HG03575 (cell line): Measurements from ENCODE around the gene HIC1.

ENCODE experiments used
- ATAC-seq: cut with Tn5 transposase; IDR thresholded peaks from one replicate; pipeline ENCODE4 v1.9.1; 2021; ENCODE audit not compliant: unreplicated experiment, insufficient number of reproducible peaks, low FRiP score; ENCODE audit errors: extremely low read depth

HIC1 gene

DNA sequence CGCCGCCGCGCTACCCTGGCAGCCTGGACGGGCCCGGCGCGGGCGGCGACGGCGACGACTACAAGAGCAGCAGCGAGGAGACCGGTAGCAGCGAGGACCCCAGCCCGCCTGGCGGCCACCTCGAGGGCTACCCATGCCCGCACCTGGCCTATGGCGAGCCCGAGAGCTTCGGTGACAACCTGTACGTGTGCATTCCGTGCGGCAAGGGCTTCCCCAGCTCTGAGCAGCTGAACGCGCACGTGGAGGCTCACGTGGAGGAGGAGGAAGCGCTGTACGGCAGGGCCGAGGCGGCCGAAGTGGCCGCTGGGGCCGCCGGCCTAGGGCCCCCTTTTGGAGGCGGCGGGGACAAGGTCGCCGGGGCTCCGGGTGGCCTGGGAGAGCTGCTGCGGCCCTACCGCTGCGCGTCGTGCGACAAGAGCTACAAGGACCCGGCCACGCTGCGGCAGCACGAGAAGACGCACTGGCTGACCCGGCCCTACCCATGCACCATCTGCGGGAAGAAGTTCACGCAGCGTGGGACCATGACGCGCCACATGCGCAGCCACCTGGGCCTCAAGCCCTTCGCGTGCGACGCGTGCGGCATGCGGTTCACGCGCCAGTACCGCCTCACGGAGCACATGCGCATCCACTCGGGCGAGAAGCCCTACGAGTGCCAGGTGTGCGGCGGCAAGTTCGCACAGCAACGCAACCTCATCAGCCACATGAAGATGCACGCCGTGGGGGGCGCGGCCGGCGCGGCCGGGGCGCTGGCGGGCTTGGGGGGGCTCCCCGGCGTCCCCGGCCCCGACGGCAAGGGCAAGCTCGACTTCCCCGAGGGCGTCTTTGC, 3.1 kb downstream of the HIC1 start:
- ATAC-seq, result no peak

DNA sequence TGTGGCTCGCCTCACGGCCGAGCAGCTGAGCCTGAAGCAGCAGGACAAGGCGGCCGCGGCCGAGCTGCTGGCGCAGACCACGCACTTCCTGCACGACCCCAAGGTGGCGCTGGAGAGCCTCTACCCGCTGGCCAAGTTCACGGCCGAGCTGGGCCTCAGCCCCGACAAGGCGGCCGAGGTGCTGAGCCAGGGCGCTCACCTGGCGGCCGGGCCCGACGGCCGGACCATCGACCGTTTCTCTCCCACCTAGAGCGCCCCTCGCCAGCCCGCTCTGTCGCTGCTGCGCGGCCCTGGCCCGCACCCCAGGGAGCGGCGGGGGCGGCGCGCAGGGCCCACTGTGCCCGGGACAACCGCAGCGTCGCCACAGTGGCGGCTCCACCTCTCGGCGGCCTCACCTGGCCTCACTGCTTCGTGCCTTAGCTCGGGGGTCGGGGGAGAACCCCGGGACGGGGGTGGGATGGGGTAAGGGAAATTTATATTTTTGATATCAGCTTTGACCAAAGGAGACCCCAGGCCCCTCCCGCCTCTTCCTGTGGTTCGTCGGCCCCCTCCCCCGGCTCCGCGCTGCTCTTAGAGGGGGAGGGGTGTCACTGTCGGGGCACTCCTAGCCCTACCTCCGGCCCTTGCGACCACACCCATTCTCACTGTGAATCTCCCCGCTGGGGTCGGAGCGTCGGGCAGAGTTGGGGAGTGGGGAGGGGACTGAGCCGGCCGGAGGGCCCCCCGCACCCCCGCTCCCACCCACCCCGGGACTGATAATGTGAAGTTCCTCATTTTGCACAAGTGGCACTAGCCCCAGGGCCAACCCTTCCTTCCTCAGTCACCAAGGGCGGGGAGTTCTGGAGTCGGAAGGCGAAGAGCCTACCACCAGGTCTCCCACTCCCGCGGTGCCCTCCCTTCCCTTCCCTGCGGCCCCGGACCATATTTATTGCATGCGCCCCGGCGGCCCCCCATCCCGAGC, 4.0 kb downstream of the HIC1 start:
- no peak for ATAC-seq

DNA sequence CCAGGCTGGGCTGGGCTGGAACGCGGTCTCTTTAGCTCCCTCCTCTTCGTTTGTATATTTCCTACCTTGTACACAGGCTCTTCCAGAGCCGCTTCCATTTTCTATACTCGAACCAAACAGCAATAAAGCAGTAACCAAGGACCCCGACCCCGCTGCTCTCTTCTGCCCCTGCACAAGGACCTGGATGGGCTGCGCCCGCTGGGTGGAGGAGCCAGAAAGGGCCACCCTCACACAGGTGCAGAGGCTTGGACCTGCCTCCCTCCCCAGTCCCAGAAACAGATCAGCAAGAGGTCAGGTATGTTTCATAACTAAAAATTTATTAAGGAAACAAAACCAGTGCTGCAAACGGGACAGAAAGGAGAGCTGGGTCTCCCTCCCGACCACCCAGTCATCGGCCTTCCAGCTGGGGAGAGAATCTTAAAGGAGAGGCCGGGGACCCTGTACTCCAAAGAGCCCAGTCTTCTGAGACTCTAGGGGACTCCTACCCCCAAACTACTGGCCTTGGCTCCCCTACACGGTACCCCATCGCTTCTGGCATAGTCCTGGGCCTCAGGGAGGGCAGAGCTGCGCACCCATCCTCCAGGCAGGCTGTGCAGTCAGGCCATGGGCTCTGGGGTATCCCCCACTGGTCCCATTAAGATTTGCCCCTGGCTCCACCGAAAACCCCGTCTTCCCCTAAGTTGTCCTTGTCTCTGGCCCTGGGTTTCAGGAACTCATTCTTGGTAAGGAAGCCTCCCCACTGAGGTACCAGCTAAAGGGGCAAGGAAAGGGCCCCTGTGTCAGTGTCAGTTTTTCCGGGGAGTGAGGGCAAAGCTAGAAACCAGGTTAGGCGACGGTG, 4.9 kb downstream of the HIC1 start:
- ATAC-seq, result no peak

DNA sequence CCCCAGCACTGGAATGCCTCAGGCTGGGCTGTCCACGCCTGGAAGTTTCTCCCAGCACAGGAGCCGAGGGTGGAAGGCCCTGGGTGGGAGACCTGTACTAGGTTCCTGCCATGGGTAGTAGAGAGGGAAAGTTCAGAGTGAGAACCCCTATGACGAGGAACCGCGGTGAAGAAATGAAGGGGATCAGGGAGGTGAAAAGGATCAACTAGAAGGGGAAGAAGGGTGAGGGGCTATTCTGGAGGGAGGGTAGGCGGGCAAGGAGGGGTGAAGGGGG, 5.4 kb downstream of the HIC1 start:
- no peak for ATAC-seq

DNA sequence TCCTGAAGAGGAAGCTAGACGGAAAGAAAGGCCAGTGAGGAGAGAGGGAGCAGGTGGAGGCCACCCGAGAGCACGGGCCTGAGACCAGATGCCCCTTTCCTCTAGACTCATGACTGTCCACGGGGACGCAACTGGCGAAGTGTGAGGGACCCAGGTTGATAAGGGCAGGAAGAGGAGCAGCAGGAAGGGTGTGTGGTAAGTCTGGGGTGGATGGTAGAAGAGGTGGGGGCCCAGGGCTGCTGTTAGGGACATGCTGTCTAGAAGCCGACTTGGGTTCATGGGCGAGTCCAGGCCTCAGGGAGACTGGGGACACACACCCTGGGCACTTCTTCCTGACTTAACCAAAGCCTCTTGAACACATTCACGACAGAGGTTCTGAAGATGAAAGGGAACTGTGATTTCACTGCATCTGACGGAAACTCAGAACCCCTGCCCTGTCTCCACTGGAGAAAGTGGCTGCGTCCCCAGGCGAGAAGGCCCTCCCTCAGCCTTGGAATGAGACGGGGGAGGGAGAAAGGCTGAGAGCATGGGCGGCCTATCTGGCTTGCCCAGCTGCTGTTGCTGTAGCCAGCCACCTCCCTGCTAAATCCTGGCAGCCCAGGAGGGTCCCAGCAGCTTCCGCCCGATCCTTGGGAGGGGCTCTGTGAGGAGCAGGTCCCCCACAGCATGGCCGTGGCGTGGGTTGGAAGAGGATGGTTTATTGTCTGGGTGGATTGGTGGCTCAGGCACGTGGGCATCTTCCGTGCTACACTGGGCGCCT, 6.0 kb downstream of the HIC1 start:
- ATAC-seq, result no peak

DNA sequence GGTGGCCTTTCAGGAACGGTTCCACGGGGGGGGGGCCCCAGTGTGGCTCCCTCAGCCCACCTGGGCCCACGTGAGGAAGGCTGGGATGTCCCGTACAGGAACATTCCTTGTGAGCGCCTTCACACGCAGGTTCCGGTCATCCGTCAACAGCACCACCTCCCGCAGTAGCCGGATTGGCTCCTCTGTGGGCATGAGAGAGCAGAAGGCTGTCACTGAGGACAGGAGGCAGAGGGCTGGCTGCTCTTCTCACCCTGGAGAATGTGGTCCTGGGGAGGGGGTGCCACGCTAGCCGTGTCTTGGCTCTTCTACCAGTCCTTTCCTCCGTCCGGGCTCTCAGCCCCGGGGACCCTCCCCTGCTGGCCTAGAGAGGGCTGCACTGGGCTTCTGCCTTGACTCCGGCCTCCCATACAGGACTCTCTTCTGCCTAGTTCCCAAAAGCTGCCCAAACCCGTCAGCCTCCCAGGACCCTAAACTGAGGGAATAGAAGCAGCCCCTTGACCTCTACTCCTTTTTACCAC, 6.6 kb downstream of the HIC1 start:
- no peak for ATAC-seq

DNA sequence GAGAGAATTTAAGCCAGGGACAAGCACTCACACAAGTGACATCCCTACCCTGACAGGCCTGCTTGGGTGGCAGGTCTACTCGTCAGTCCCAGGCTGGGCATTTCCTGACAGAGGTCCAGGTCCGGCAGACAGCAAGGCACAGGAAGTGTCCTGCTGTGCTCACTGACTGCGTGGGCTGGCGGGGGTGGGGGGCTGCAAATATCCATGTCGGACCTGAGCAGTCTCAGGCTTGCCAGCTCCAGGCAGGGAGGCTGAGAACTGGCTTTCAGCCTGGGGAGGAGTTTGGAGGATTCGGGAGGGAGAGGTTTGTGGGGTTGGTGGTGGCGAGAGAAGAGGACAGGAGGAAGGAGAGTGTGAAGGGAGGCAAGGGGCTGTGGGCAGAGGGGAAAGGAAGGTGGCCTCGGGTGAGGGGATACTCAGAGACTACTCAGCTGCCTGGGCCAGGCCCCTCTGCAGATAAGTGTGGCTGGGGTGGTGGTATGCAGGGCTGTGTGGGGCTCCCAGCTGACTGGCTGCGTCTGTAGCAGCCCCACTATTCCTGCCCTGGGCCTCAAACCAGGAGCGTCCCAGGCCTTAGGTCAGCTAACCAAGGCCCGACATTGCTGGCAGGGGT, 7.8 kb downstream of the HIC1 start:
- ATAC-seq, result no peak

DNA sequence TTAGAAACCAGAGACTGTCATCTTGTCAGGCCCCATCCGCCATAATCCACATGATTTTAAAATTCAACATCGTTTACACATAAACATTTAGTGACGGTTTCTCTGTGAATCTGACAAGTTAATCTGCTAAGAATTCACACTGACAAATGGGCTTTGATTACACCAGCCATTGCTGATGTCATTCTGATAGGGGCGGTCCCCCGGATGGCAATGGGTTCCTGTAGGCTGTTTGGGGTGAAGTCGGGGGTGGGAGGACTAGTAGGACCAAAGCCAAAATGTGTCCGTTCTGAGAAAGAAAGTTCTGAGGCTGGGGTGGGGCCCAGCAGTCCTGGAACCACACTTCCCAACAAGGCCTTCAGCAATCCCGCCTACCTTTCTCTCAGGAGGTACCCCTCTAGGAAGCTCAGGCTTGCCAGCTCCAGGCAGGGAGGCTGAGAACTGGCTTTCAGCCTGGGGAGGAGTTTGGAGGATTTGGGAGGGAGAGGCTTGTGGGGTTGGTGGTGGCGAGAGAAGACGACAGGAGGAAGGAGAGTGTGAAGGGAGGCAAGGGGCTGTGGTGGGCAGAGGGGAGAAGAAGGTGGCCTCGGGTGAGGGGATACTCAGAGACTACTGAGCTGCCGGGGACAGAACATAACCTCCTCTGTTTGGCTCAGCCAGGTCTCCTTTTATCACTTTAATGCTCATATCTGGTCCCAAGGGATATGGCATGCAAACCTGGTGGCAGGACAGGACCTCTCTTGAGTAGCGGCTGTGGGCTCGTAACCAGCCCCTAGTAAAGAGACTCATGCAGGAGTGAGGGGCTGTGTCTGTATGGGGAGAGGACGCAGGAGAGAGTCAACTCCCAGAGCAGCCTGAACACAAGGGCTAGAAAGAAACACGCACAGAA, 8.6 kb downstream of the HIC1 start:
- ATAC-seq, result no peak

DNA sequence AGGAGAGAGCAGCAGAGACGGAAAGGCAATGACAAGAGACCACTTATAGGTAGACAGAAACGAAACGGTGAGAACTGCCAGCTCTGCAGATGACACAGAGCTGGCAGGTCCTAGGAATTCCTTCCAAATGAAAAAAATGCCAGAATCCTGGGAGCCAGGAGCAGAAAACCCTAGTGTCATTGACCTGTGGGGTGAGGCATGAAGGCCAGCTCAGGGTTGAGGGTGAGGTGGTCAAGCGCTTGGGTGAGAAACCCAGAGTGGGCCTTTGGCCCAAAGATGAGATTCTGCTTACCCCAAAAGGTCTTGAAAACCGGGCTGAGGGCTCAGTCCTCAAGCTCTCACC, 9.2 kb downstream of the HIC1 start:
- ATAC-seq, result no peak

DNA sequence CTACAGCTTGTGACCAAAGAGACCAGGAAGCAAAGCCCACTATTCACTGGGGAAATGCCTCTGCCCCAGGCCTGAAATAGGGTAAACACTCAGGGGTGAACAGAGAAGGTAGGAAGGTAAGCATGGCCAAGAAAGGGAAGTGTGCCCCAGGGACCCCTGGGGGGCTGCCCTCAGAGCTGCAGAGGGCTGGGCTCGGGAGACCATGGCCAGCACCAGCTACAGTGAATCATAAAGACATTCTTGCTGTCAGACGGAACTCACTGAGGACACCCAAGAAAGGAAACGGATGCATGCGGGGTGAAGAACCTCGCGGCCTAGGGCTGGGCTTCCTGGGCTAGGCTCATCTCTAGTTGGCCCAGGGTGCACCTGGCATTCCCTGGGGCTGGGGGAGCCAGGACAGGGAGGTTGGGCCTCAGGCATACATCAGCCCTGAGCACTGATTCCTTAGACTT, 9.6 kb downstream of the HIC1 start:
- no peak for ATAC-seq

DNA sequence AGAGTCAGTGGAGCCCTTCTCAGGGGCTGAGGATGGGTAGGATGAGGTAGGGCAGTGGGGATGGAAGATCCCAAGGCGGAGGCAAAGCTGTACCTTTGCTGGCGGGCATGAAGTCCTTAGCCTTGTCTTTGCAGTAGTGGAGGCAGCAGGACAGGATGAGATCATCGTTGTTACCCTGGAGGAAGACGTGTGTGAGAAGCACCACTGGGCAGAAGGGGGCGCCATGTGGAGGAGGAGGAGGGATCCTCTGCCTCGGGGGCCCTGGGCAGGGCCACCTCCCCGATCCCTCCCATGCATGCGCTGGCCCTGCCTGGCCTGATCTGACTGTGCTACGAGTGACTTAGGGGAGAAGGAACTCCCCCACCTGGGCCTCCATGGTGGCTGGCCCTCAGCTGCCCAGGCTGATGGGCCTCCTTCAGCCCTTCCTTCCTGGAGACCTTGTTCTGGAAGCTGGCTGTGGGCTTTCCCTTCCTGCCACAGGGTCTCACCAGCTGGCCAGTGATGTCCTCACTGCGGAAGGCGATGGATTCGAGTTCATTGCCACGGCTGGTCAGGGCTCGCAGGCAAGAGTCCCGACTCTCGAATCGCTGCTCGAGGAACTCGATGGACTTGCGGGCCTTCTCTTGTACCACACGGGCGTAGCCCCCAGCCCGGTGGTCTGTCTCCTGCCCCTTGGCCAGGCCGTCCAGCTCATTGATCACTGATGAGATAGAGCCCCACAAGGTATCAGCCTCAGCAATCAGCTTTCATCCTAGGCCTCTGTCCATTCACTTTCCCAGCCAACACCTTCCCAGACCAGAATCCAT, 10.3 kb downstream of the HIC1 start:
- ATAC-seq, result no peak

DNA sequence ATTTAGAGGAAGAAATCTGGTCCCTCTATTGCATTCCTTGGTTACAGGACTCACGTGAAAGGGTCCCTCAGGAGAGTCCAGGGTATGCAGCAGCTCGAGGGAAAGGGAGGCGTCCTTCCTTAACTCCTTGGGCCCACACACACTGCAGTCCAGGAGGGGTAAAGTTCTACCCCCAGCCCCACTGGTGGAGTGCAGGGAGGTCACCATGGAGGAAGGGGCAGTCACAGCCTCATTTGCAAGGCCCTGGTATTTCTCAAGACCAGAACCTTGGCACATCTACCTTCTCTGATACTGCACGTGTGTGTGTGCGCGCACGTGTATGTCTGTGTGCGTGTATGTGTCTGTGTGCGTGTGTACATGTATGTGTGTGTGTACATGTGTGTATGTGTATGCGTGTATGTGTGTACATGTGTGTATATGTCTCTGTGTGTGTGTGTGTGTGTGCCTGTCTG, 11.1 kb downstream of the HIC1 start:
- ATAC-seq, result no peak

DNA sequence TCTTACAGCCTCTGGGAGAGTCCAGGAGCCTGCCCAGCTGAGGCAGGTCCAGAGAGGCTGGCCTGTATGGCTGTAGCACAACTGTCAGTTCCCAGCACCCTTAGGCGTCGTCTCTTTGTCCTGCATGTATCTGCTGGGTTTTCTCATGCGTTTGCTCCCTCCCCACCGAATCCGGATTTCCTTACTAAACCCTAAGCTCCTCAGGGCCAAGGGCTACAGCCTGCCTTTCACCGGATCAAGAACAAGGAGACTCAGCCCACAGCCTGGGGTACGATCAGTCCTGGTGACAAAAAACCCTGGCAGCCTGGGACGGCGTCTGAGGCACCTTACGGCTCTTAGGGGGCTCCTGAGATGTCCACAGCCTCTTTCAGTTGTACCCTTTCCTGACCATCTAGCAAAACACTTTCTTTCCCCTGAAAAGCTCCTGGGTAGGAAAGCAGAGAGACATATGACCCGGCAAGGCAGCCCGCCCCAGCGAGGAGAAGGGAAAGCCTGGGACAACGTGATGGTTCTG, 12.2 kb downstream of the HIC1 start:
- ATAC-seq, result no peak

DNA sequence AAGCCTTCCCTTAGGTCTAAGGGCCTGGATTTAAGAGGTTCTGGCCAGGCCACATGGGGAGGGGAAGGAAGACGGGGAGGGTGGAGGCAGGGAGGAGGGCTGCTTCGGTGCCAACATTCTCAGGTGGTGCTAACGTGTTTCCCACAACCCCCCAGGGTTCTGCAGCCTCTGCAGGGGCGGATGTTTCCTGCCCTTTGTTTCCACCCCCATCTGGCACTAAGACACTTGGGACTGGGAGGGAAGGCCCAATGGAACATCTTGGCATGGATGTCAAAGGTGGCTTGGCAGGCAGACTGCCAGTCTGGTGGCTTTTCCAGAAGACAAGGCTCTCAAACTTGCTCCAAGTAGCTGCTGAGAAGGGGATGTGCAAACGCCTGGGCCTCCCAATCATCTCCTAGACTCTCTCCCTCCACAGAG, 12.7 kb downstream of the HIC1 start:
- ATAC-seq, result no peak

DNA sequence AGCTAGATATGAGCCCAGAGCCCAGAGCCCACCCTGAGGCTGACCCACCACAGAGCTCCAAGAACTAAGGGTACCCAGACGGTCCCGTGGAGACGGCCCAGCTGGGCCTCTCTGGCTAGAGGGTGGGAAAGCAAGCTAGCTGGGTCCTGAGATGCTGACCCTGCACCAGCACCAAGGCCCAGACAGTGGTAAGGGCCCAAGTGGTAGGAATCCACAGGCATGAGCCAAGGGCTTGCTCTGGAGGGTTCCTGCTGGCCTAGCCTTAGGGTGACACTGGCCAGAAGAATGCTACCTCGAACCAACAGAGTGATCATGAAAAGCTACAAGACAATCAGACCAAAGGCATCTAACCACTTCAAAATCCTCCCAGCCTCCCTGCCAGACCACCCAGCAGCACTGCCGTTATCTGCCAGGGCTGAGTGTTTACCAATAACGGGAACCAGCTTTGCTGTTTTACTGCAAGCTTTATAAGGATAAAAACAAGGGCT, 13.2 kb downstream of the HIC1 start:
- ATAC-seq, result no peak

DNA sequence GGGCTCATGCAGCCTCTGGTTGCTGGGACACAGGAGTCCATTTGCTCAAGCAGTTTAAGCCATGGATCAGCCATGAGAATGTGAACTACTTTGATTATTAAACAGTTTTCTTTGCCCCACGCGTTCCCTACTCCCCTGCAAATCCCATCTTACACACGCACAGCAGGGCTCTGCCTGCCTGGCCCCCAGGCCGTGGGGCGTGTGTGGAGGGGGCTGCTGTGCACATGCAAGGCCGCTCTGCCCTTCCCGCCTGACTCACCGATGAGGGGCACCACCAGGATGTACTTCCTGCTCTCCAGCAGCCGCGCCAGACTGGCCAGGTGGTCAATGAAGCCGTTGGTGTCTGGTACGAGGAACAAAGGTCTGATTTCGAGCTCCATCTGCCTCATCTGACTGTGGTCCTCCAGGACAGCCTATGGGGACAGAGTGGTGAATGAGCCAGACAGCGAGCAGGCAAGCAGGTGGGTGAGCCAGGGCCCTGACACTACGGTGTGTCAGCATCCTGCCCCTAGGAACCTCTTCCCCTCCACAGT, 13.7 kb downstream of the HIC1 start:
- no peak for ATAC-seq
